Measurements from ENCODE around the gene MINPP1. TPM values are rescaled to one million over a fixed set of nuclear protein-coding genes. Genes with fewer than 3 reads are reported as not detected.

MINPP1 gene
- total RNA-seq, 1 experiment from 2014 or later, result 13.5 TPM

DNA sequence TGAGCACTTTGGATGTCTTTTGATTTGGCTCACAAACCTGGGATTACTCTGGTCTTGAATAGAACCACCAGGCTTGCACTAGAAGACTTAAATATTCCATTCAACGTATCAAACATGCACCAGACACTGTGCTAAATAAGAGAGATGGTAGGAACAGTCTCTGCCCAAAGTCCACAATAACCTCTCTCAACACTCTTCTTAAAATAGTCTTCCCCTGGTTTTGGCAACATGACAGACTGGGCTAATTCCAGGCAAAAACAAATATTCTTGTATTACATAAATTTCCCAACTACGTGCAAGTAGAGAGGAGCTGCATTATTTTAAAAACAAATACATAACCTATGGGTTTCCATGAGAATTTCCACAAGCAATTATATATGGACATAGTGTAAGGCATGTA is 90.2 kb downstream of the MINPP1 start:
- Histone ChIP-seq H3K36me3 (ENCODE audit: insufficient read depth, low read length, poor library complexity, severe bottlenecking) (no peaks in the 10 kb centered on the region), H3K27ac (ENCODE audit: low read depth, low read length, poor library complexity, severe bottlenecking) (no peak overlapping the region), H3K9me3 (ENCODE audit: low read depth, low read length, poor library complexity, severe bottlenecking) (no peaks in the 10 kb centered on the region), H3K4me3 (ENCODE audit: low read depth, low read length, poor library complexity, severe bottlenecking) (no peak overlapping the region), H3K4me1 (ENCODE audit: insufficient read depth, low read length, poor library complexity, severe bottlenecking) (no peaks in the 10 kb centered on the region), H3K27me3 (replicated peaks; ENCODE audit: insufficient read depth, low read depth, low read length, poor library complexity) (no peaks in the 10 kb centered on the region)
- intact Hi-C loops (cut with micrococcal nuclease; ENCODE audit: unreplicated experiment), result no loop called here
- DNase-seq (ENCODE audit: low spot score), result no peak
- ChIA-PET CTCF (no interaction called here), POLR2A (ENCODE audit: low non-redundant PET) (no interaction called here)
- TF ChIP-seq, protein P1, sequence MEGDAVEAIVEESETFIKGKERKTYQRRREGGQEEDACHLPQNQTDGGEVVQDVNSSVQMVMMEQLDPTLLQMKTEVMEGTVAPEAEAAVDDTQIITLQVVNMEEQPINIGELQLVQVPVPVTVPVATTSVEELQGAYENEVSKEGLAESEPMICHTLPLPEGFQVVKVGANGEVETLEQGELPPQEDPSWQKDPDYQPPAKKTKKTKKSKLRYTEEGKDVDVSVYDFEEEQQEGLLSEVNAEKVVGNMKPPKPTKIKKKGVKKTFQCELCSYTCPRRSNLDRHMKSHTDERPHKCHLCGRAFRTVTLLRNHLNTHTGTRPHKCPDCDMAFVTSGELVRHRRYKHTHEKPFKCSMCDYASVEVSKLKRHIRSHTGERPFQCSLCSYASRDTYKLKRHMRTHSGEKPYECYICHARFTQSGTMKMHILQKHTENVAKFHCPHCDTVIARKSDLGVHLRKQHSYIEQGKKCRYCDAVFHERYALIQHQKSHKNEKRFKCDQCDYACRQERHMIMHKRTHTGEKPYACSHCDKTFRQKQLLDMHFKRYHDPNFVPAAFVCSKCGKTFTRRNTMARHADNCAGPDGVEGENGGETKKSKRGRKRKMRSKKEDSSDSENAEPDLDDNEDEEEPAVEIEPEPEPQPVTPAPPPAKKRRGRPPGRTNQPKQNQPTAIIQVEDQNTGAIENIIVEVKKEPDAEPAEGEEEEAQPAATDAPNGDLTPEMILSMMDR (conservative IDR thresholded peaks at IDR 0.05; ENCODE audit: low read depth, low read length), result no peak
- TF ChIP-seq EZH2 (IDR thresholded peaks at IDR 0.05; ENCODE audit: borderline replicate concordance, low read depth, low read length, poor library complexity, severe bottlenecking), result no peak
- no TSS peak for BruUV-seq (replicated peaks)

DNA sequence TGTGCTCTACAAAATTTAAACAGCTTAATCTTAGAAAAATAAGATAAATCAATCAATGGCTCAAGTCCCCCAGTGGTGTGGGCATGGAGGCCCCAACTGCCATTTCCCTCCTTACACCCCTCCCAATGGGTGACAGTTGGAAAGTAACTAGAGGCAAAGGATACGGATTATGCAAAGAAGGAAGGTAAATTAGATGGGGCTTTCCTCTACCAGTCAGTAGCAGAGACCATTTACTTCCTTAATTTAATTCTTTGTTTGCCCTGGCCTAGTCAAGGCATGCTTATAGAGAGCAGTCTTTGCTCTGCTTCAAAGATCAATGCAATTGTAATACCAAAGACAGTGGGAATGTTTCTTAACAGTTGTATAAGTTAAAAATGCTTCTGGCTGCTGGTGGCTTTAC is 91.7 kb downstream of the MINPP1 start:
- no peak for DNase-seq (ENCODE audit: low spot score)
- TF ChIP-seq, protein P1 (conservative IDR thresholded peaks at IDR 0.05; ENCODE audit: low read depth, low read length), result no peak
- no peak for TF ChIP-seq EZH2 (IDR thresholded peaks at IDR 0.05; ENCODE audit: borderline replicate concordance, low read depth, low read length, poor library complexity, severe bottlenecking)
- Histone ChIP-seq H3K9me3 (ENCODE audit: low read depth, low read length, poor library complexity, severe bottlenecking) (no peaks in the 10 kb centered on the region), H3K27me3 (replicated peaks; ENCODE audit: insufficient read depth, low read depth, low read length, poor library complexity) (no peaks in the 10 kb centered on the region), H3K27ac (ENCODE audit: low read depth, low read length, poor library complexity, severe bottlenecking) (no peak overlapping the region), H3K4me1 (ENCODE audit: insufficient read depth, low read length, poor library complexity, severe bottlenecking) (no peaks in the 10 kb centered on the region), H3K4me3 (ENCODE audit: low read depth, low read length, poor library complexity, severe bottlenecking) (no peak overlapping the region), H3K36me3 (ENCODE audit: insufficient read depth, low read length, poor library complexity, severe bottlenecking) (no peaks in the 10 kb centered on the region)
- POLR2A ChIA-PET (ENCODE audit: low non-redundant PET), result no interaction called here
- intact Hi-C loops (cut with micrococcal nuclease; ENCODE audit: unreplicated experiment), result no loop called here
- CTCF ChIA-PET, result no interaction called here
- BruUV-seq (replicated peaks), result no TSS peak

DNA sequence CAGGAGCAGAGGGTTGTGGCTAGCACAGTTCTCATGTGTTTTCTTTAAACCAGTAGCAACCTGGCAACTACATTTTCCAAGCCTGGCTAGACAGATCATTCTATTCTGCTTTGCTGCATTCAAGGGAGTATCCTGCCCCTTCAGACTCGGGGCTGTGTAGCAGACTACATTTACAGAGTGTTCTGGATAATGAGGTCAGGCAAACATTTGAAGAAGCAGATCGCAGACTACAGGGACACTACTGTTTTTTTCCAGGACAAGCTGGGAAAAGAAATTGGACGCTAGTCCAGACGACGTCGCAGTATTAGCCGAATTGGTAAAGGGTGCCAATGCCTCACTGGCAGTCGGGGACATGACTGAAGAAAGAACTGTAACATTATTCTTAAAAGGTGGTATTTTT is 94.0 kb downstream of the MINPP1 start:
- no peak for TF ChIP-seq EZH2 (IDR thresholded peaks at IDR 0.05; ENCODE audit: borderline replicate concordance, low read depth, low read length, poor library complexity, severe bottlenecking)
- TF ChIP-seq, protein P1 (conservative IDR thresholded peaks at IDR 0.05; ENCODE audit: low read depth, low read length), result no peak
- CTCF ChIA-PET, result no interaction called here
- no TSS peak for BruUV-seq (replicated peaks)
- POLR2A ChIA-PET (ENCODE audit: low non-redundant PET), result no interaction called here
- Histone ChIP-seq H3K36me3 (ENCODE audit: insufficient read depth, low read length, poor library complexity, severe bottlenecking) (no peaks in the 10 kb centered on the region), H3K4me1 (ENCODE audit: insufficient read depth, low read length, poor library complexity, severe bottlenecking) (no peaks in the 10 kb centered on the region), H3K9me3 (ENCODE audit: low read depth, low read length, poor library complexity, severe bottlenecking) (no peaks in the 10 kb centered on the region), H3K27me3 (replicated peaks; ENCODE audit: insufficient read depth, low read depth, low read length, poor library complexity) (no peaks in the 10 kb centered on the region), H3K4me3 (ENCODE audit: low read depth, low read length, poor library complexity, severe bottlenecking) (no peak overlapping the region), H3K27ac (ENCODE audit: low read depth, low read length, poor library complexity, severe bottlenecking) (no peak overlapping the region)
- no peak for DNase-seq (ENCODE audit: low spot score)
- intact Hi-C loops (cut with micrococcal nuclease; ENCODE audit: unreplicated experiment), result no loop called here
